CD4-positive, alpha-beta T cell treated with Interleukin-21 for 1 hour (primary cell): ENCODE results near the gene STRN3.
"Not testable (repeated sequence)": the region's sequence is repeated elsewhere in the genome, so short reads cannot be mapped to it uniquely, and the experiment has no call there.

Experiments used
- DNase-seq: peaks from one replicate; pipeline ENCODE4 v3.0.0-alpha.2; 2020

STRN3 gene

DNA sequence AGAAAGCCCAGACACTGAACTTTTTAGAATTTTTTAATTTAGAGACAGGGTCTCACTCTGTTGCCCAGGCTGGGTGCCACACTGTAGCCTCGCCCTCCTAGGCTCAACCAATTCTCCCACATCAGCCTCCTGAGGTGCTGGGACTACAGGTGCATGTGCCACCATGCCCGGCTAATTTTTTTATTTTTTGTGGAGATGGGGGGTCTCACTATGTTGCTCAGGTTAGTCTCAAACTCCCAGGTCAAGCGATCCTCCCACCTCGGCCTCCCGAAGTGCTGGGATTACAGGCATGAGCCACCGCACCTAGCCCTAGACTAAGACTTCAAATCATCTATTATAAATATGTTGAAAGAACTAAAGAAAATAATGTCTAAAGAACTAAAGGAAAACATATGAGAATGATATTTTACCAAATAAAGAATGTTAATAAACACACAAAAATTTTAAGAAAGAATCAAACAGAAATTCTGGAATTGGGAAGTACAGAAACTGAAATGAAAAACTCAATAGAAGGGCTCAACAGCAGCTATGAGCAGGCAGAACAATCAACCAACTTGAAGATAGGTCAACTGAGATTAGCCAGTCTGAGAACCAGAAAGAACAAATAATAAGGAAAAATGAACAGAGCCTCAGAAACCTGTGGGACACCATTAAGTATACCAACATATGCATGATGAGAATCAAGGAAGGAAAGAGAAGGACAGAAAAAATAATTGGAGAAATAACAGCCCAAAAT is 27.0 kb downstream of the STRN3 start:
- DNase-seq: no peak

DNA sequence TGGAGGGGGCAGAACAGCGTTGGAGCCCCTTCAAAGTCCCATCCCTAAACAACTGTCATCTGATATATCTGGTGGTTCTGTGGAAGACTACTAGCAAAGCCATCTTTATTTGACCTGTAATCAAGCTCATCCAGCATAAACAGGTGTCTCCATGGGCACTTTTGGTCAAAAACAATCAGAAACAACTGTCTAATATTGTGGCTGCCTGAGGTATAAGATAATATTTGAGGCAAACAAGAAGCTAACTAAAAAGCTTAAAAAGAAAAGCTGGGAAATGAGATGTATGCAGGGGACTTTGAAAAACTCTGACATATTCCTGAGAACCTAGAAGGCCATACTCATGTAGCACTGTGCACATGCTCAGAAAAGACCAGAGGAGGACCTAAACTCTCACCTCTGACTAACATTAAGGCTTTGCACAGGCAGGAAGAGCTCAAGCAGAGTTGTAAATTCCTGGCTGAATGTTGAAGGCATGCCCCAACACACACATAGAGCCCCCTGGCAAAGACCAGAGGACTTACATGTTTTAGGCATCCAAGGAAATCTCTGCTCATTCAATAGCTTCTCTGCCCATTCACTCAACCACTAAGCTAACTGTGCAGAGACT is 28.0 kb downstream of the STRN3 start:
- DNase-seq: no peak

DNA sequence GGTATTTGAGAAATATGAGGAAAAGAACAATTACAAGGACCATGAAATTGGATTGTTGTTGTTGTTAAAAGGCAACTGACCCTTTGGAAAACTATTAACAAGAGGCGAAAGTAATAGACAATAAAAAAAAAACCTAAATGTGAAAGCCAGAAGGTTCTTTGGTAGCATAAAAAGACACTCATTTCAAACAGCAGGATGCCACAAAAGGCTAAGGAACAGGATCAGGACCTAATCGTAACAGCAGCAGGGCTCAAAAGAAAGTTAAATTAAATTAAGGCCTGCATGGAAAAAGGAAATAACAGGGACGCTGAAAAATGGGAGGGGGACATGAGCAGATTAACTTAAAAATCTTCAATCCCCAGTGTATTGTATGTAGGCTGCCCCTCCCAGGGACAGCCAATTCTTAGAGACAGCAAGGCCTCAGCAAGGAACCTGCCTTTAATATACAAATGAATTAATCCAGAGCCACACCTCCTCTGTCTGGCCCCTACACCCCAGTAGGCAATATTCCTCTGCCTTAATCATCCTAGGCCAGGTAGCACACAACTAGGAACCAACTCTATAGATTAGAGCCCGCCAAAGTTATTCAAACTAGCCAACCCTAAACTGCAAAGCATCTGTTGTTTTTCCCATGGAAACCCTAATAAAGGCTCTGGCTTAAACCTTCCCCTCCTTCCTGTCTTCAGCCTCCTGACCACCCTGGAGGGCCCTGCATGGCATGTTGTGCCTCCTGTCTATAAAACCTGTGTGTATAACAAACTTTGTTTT is 29.1 kb downstream of the STRN3 start:
- DNase-seq: no peak

DNA sequence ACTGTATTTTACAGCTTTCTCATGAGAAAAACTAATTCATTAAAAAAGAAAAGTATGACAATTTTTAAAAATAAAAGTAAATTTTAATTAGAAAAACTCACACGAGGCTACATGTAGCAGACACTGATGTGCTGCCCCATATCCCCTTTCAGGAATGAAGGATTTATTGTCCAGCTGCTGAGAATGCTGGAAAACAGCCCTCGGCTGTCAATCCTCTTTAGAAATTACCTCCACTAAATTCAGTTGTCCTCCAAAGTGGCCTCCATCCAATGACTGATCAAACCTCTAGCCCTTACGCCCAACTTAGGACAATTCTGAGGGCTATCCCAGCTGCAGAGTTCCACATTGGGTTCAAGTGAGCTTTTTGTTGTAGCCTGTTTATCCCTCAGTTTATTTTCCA is 30.5 kb downstream of the STRN3 start:
- no peak for DNase-seq

DNA sequence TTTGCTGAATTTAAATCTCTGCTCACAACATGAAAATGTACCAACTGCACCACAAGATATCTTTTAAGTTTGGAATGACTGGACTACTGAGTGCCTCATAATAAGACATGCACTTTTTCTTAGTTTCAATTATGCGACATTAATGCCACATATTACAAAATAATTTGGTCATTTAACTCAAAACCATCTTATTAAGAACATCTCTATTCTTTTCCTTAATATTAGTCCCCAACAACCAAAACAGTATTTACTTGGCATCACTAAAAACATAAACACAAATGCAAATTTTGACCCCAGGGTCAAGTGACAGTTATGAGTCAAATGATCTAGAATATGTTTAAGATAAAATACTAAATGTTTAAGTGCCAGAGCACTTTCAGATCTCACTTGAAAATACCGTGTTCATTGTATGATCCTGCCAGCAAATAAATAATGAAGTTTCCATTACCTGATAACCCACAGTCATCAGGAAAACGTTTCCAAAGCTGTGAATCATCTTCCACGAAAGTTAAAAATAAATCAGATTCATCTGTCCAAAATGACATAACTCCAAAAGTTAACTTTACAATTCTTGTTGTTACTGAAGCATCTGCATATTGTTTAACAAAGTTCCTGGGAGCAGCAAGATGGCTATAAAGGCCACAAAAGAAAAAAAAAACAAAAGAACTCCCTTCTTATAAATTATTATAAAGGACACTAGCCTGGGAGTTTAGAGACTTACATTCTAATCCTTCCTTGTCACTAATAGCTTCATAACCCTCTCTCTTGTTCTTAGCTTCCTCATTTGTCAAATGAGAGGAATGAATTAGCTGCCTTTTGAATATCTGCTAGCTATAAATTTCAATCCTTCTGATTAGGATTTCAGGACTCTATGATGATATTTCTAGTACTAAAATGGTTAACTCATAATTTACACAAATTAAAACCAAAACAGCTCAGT is 31.2 kb downstream of the STRN3 start:
- DNase-seq: no peak

DNA sequence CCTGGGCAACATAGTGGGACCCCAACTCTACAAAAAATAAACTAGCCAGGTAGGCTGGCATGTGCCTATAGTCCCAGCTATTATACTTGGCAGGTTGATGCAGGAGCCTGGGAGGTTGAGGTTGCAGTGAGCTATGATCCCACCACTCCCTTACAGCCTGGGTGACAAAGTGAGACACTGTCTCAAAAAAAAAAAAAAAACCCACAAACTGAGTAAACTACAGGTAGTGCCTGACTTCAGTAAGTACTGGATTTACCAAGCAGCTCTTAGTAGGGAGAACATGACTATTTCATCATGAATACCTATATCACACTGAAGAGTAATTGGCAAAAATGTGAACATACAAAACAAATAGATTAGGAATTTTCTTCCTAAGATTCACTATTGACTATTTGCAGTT is 33.1 kb downstream of the STRN3 start:
- DNase-seq: no peak

DNA sequence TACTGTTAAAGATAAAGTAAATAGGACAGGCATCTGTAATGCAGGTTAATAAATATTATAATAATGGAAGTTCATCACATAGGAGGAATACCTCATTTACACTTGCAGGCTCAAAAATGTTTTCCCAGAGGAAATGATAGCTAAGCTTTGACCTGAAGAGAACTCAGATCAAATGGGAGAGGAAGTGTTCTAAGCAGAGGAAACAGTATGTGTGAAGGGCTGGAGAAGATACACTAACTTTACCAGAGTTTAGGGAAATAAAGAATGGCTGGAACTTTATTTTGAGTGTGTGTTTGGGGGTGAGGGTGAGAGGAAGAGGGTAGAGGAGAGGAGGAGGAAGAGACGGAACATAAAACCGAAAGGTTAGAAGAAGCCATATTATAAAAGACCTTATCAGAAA is 34.8 kb downstream of the STRN3 start:
- DNase-seq: no peak

DNA sequence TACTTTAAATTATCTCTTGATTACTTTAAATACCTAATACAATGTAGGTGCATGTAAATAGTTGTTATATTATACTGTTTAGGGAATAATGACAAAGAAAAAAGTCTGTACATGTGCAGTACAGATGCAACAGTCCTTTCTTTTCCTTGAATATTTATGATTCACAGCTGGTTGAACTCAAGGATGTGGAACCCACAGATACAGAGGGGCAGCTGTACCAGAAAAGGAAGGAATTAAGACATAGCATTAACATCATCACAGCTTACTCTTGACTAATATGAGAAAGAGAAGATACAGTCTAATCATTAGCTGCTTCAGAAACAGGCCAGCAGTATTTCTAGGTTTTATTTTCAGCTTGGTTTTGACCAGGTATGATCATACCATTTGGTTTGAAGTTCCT is 35.4 kb downstream of the STRN3 start:
- no peak for DNase-seq

DNA sequence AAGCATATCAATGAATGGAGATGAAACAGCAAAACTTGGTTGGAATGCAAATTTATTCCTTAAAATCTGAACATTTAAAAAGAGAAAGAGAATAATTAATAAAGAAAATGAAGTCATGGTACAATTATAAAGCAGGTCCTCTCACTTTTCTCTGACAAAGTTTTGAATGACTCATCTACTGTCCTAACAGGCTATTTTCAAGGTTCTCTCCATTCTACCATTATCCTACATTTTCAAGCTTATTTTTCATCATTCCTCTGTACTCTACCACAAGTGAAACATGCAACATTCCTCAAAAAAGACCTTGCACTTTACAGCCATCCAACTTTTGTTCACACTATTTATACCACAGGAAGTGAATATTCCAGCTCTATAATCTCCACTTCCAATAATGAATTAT is 37.7 kb downstream of the STRN3 start:
- no peak for DNase-seq

DNA sequence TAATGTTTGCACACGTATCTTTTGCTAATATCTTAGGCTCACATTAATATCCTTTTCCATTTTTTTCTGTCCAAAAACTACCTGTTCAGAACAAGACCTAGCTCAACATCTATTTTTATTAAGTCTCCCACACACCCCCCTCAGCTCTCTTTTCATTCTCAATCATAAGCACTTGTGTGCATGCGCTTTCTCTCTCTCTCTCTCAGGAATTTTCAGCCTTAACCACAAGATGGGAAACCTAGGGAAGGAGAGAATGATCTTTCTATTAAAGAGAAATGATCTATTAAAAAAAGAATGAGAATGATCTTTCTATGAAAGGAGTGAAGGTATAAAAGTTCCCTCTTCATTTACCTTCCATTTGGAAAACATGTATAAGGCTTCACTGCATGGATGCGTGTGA is 40.4 kb downstream of the STRN3 start:
- no peak for DNase-seq

DNA sequence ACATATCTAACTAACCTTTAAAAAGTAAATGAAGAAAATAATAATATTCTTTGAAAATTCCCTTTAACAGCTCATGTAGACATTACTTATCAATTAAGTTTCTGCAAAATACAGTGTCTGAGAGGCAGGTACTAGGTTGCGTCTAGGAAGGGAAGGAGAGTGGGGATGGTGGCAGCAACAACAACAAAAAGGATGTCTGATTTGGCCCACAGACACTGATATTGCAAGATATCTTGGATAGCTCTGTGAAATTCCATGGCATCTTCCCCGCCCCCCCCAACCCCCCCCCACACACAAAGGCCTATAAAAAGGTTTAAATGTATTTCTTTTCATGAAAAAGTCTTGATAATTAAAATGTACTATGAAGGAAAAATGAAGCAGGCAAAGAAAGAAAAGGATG is 42.3 kb downstream of the STRN3 start:
- no peak for DNase-seq

DNA sequence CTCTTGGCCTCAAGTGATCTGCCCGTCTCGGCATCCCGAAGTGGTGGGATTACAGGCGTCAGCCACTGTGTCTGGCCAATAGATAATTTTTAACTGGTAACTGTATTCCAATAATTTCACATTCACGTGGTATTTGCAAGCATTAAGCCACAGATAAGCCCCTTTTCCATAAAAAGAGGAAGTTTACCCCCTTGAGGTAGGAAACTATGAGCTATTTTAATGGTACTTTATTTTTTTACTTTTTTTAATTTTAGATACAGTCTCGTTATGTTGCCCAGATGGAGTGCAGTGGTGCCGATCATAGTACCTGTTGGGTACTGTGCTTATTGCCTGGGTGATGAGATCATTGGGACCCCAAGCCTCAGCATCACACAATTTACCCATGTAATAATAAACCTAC is 43.6 kb downstream of the STRN3 start:
- no peak for DNase-seq

DNA sequence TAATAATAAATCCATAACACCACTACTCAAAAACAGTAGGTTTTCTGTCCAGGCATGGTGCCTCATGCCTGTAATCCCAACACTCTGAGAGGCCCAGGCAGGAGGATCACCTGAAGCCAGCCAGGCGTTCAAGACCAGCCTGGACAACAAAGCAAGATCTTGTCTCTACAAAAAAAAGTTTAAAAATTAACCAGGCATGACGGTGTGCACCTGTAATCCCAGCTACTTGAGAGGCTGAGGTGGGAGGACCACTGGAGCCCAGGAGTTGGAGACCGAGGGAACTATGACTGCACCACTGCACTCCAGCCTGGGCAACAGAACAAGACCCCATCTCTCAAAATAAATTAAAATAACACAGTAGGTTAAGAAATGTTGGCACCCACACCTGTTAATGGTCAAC is 45.2 kb downstream of the STRN3 start:
- DNase-seq: no peak

DNA sequence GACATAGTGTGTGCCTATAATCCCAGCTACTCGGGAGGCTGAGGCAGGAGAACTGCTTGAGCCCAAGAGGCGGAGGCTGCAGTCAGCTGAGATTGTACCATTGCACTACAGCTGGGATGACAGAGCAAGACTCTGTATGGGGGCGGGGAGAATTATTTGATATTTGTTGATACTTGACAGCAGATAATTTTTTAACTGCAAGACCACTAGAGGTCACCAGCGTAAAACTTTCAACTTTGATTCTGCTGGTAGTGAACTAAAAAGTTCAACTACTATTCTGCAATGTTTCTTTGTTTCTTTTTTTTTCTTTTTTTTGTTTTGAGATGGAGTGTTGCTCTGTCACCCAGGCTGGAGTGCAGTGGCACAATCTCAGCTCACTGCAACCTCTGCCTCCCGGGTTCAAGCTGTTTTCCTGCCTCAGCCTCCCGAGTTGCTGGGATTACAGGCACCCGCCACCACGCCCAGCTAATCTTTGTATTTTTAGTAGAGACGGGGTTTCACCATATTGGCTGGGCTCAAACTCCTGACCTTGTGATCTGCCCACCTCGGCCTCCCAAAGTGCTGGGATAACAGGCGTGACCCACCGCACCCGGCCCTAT is 46.0 kb downstream of the STRN3 start:
- peak; percentile 73 for DNase-seq

DNA sequence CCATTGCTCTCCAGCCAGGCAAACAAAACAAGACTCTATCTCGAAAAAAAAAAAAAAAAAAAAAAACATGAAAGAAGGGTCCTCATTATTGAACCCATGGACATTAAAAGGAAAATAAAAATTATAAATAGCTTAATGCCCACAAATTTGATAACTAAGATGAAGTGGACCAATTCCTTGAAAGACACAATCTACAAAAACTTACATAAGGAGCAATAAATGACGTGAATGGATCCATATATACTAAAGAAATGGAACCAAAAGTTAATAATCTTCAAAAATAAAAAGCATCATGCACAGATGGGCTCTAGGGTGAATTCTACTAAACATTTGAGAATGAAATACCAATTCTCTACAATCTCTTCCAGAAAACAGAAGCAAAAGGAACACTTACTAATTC is 48.4 kb downstream of the STRN3 start:
- DNase-seq: no peak

DNA sequence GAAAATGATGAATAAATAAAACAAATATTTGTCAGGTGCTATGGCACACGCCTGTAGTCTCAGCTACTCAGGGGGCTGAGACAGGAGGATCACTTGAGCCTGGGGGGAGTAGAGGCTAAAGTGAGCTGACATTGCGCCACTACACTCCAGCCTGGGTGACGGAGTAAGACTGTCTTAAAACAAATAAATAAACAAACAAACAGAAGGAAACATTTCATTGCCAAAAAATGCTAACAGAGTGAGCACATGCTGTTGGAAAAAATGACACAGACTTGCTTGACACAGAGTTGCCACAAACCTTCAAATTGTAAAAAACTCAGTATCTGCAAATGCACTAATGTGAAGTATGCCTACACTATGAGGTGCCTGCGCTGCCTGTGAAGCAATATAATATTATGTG is 51.6 kb downstream of the STRN3 start:
- no peak for DNase-seq

DNA sequence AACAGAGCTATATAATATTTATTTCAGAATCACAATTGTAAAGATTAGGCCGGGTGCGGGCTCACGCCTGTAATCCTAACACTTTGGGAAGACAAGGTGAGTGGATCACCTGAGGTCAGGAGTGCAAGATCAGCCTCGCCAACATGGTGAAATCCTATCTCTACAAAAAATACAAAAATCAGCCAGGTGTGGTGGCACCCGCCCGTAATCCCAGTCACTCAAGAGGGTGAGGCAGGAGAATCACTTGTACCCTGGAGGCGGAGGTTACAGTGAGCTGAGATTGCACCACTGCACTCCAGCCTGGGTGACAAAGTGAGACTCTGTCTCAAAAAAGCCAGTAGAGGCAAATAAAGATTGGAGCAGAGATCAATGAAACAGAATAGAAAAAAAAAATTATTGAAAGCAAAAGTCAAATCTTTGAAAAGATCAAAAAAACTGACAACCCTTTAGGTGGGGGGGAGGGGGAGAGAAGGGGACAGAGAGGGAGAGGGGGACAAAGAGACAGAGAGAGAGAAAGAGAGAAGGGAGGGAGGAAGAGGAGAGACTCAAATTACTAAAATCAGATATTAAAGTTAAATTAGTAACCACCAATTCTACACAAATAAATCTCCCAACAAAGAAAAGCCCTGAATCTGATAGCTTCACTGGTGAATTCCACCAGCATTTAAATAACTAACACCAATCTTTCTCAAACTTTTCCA is 53.1 kb downstream of the STRN3 start:
- no peak for DNase-seq

DNA sequence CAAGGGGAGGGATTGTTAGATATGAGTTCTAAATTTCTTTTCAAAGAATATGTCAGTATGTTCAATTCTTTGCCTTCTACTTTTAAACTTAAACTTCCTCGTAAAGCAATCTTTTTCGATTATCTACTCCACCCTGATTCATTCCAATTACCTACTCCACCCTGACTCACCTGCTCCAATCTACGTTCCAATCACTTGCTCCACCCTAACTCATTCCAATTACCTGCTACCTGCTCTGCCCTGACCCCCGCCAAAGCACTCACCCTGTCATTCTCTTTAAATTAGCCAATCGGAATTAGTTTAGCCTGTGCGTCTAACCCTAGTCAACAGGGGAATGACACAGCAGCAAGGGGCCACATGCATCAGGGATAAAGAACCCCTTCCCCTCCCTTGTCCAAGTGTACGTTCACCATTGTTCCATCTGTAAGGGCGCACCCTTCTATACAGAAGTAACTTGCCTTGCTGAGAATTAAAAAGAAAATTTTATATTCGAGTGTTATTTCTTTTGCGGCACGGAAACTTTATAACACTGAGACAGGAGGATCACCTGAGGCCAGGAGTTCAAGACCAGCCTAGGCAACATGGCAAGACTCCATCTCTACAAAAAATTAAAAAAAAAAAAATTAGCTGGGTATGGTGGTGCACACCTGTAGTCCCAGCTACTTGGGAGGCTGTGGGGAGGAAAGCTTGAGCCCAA is 54.0 kb downstream of the STRN3 start:
- not testable (repeated sequence) for DNase-seq

DNA sequence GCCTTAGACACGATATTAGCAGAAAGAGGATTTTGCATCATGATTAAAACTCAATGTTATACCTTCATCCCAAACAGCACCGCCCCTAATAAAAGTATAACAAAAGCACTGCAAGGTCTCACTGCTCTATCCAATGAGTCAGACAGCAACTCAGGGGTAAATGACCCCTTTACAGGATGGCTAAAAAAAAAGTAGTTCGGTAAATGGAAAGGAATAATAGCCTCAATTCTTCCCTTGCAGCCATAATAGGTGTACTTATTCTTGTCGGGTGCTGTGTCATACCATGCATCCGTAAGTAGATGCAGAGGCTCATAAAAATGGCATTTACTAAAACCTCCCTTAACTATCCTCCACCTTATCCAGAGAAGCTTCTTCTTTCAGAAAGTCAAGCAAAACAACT is 54.6 kb downstream of the STRN3 start:
- no peak for DNase-seq

DNA sequence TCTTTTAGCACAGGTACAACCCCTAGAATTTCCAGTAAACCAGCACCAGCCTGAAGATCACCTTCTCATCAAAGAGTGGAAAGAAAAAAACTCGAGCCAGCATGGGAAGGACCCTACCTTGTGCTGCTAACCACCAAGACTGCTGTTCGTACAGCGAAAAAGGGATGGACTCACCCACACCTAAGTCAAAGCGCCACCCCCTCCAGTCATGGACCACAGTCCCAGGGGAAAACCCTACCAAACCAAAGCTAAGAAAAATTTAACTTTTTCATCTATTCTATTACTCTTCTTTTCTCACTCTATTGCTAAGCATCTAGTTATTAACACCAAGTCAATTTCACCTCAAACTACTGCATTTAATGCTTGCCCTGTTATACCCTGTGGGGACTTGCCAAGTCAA is 56.4 kb downstream of the STRN3 start:
- peak; percentile 6 for DNase-seq

DNA sequence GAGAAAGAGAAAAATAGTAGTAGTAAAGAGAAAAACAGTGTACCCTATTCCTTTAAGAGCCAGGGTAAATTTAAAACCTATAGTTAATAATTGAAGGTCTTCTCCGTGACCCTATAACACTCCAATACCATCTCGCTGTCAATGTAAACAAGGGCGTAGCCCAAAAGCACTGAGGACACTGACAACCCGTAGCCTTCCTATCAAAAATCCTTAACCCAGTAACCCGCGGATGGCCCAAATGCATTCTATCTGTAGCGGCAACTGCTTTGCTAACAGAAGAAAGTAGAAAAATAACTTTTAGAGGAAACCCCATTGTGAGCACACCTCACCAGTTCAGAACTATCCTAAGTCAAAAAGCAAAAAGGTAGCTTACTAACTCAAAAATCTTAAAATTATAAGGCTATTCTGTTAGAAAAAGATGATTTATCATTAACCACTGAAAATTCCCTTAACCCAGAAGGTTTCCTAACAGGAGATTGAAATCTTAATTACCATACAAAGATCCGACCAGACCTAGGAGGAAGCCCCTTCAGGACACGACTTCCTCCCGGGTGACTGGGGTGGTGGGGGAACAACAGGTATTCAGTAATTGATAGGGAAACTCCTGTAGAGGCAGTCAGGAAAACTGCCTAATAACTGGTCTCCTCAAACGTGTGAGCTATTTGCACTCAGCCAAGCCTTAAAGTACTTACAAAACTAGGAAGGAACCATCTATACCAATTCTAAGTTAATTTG is 58.6 kb downstream of the STRN3 start:
- DNase-seq: not testable (repeated sequence)
